IMR-90 (cell line): ENCODE data around the gene CDC42BPA. TPM values are rescaled to one million over a fixed set of nuclear protein-coding genes. Genes with fewer than 3 reads are reported as not detected.

Experiments used
- ATAC-seq: fragments of 200-7000 bp; cut with Tn5 transposase; 2 replicates; pipeline ENCODE4 v1.9.1; 2020; ENCODE audit warnings: low read depth, mild to moderate bottlenecking, moderate library complexity
- BruUV-seq: library from RNA; stranded (reverse); fragments of 400-500 nt; replicated peaks from 2 replicates; lab custom pipeline; 2021; lab: Mats Ljungman, UMichigan
- CTCF ChIA-PET: fragments of 300-600 bp; formaldehyde crosslinking; extraction: SDS; loops from one replicate; lab custom pipeline; 2021; ENCODE audit warnings: antibody characterized with exemption; lab: Yijun Ruan, JAX
- POLR2A ChIA-PET: fragments of 300-600 bp; sonication (Branson Sonifier 250); formaldehyde crosslinking; loops from one replicate; lab custom pipeline; 2022; ENCODE audit warnings: antibody characterized with exemption; ENCODE audit not compliant: unreplicated experiment; lab: Charles Lee
- DNase-seq: peaks from one replicate; pipeline ENCODE4 v3.0.0; 2013
- H2AFZ ChIP-seq: replicated peaks from 2 replicates; pipeline ENCODE3; 2013; ENCODE audit warnings: low read length, mild to moderate bottlenecking; ENCODE audit not compliant: poor library complexity
- H2AK5ac ChIP-seq: 2 replicates; pipeline ENCODE4 v1.6.1; 2013; ENCODE audit warnings: low read depth, low read length, inconsistent platforms
- H2AK9ac ChIP-seq: replicated peaks from 2 replicates; pipeline ENCODE3; 2013; ENCODE audit warnings: mild to moderate bottlenecking, low read depth, low read length, moderate library complexity; ENCODE audit not compliant: poor library complexity
- H2BK120ac ChIP-seq: 2 replicates; pipeline ENCODE4 v1.6.1; 2013; ENCODE audit warnings: low read depth, low read length, inconsistent platforms
- H2BK15ac ChIP-seq: 3 replicates; pipeline ENCODE4 v1.6.1; 2013; ENCODE audit warnings: low read depth, low read length, inconsistent platforms
- H2BK20ac ChIP-seq: 2 replicates; pipeline ENCODE4 v1.6.1; 2013; ENCODE audit warnings: low read depth, mild to moderate bottlenecking, inconsistent platforms, low read length, moderate library complexity
- H2BK5ac ChIP-seq: 2 replicates; pipeline ENCODE4 v1.6.1; 2013; ENCODE audit warnings: mild to moderate bottlenecking, low read depth, low read length, inconsistent platforms; ENCODE audit not compliant: poor library complexity, severe bottlenecking
- H3K14ac ChIP-seq: replicated peaks from 2 replicates; pipeline ENCODE4 v1.6.1; 2013; ENCODE audit warnings: low read depth, low read length, inconsistent platforms
- H3K18ac ChIP-seq: 2 replicates; pipeline ENCODE4 v1.6.1; 2013; ENCODE audit warnings: low read depth, low read length, control low read depth
- H3K23ac ChIP-seq: 2 replicates; pipeline ENCODE4 v1.6.1; 2013; ENCODE audit warnings: low read depth, low read length, inconsistent platforms
- H3K27ac ChIP-seq: 2 replicates; pipeline ENCODE4 v1.5.1; 2013; ENCODE audit warnings: mild to moderate bottlenecking, control low read depth, low read length; ENCODE audit not compliant: insufficient read depth
- H3K27me3 ChIP-seq: 2 replicates; pipeline ENCODE4 v1.6.1; 2013; ENCODE audit warnings: low read length; ENCODE audit not compliant: control insufficient read depth, insufficient read depth
- H3K36me3 ChIP-seq: 2 replicates; pipeline ENCODE4 v1.6.1; 2013; ENCODE audit warnings: low read length, mixed read lengths; ENCODE audit not compliant: control insufficient read depth, insufficient read depth
- H3K4ac ChIP-seq: 2 replicates; pipeline ENCODE4 v1.6.1; 2013; ENCODE audit warnings: low read depth, low read length, inconsistent platforms
- H3K4me1 ChIP-seq: 2 replicates; pipeline ENCODE4 v1.6.1; 2013; ENCODE audit warnings: low read length, mixed read lengths; ENCODE audit not compliant: control insufficient read depth, insufficient read depth
- H3K4me2 ChIP-seq: 2 replicates; pipeline ENCODE4 v1.6.1; 2013; ENCODE audit warnings: low read depth, mild to moderate bottlenecking, control low read depth, low read length, moderate library complexity
- H3K4me3 ChIP-seq: 2 replicates; pipeline ENCODE4 v1.5.1; 2013; ENCODE audit warnings: low read depth, mild to moderate bottlenecking, control low read depth, low read length, moderate library complexity; ENCODE audit not compliant: insufficient read depth
- H3K56ac ChIP-seq: 2 replicates; pipeline ENCODE4 v1.6.1; 2013; ENCODE audit warnings: low read length, inconsistent platforms; ENCODE audit not compliant: insufficient read depth; ENCODE audit errors: extremely low read depth
- H3K79me1 ChIP-seq, 2 experiments: 2 replicates each; pipeline ENCODE4 v1.6.1; 2013; ENCODE audit warnings: low read length in 2 of 2, inconsistent platforms in 1 of 2, low read depth in 1 of 2
- H3K9ac ChIP-seq: 2 replicates; pipeline ENCODE4 v1.6.1; 2013; ENCODE audit warnings: low read depth, low read length, control low read depth
- H3K9me1 ChIP-seq: 2 replicates; pipeline ENCODE4 v1.6.1; 2013; ENCODE audit warnings: low read length, inconsistent platforms; ENCODE audit not compliant: insufficient read depth
- H3K9me3 ChIP-seq: 2 replicates; pipeline ENCODE4 v1.6.1; 2013; ENCODE audit warnings: low read length; ENCODE audit not compliant: control insufficient read depth, insufficient read depth
- H4K20me1 ChIP-seq: 2 replicates; pipeline ENCODE4 v1.6.1; 2013; ENCODE audit warnings: low read length, inconsistent platforms; ENCODE audit not compliant: insufficient read depth
- H4K5ac ChIP-seq: 2 replicates; pipeline ENCODE4 v1.6.1; 2013; ENCODE audit warnings: mild to moderate bottlenecking, low read depth, low read length, control low read depth
- H4K8ac ChIP-seq, 2 experiments: 2 replicates each; pipeline ENCODE4 v1.6.1; 2013; ENCODE audit warnings: low read depth in 2 of 2, low read length in 2 of 2, control low read depth in 1 of 2, inconsistent platforms in 1 of 2
- H4K91ac ChIP-seq: 2 replicates; pipeline ENCODE4 v1.6.1; 2013; ENCODE audit warnings: low read depth, low read length, inconsistent platforms; ENCODE audit not compliant: insufficient read depth
- CHD1 ChIP-seq: IDR thresholded peaks from 2 replicates; pipeline ENCODE4 v1.6.1; 2012; ENCODE audit warnings: low read depth, low read length, improper control_type of control experiment
- CTCF ChIP-seq: conservative IDR thresholded peaks from 2 replicates; pipeline ENCODE4 v1.5.1; 2012; ENCODE audit warnings: mild to moderate bottlenecking, low read depth, low read length, improper control_type of control experiment
- FOS ChIP-seq: fragments of 150-350 bp; IDR thresholded peaks from 2 replicates; pipeline ENCODE4 v1.6.1; 2016; ENCODE audit warnings: low read depth, low read length
- MAFK ChIP-seq: IDR thresholded peaks from 2 replicates; pipeline ENCODE4 v1.6.1; 2012; ENCODE audit warnings: low read depth, low read length, improper control_type of control experiment
- MAZ ChIP-seq: IDR thresholded peaks from 2 replicates; pipeline ENCODE4 v1.6.1; 2012; ENCODE audit warnings: low read depth, mild to moderate bottlenecking, low read length, improper control_type of control experiment, moderate library complexity, borderline replicate concordance
- MXI1 ChIP-seq: IDR thresholded peaks from 2 replicates; pipeline ENCODE4 v1.6.1; 2012; ENCODE audit warnings: low read depth, mild to moderate bottlenecking, low read length, moderate library complexity, borderline replicate concordance
- POLR2A ChIP-seq: IDR thresholded peaks from 2 replicates; pipeline ENCODE4 v1.6.1; 2012; ENCODE audit warnings: mild to moderate bottlenecking, low read depth, low read length
- RAD21 ChIP-seq: IDR thresholded peaks from 2 replicates; pipeline ENCODE4 v1.6.1; 2012; ENCODE audit warnings: low read length, improper control_type of control experiment
- RCOR1 ChIP-seq: IDR thresholded peaks from 2 replicates; pipeline ENCODE4 v1.6.1; 2012; ENCODE audit warnings: mild to moderate bottlenecking, low read length, improper control_type of control experiment; ENCODE audit not compliant: insufficient replicate concordance
- RFX5 ChIP-seq: IDR thresholded peaks from 2 replicates; pipeline ENCODE4 v1.8.0; 2012; ENCODE audit warnings: low read depth, mild to moderate bottlenecking, low read length, moderate library complexity
- WGBS, 2 experiments: methylation state at CpG; one replicate each; pipeline versions ENCODE4 v1.1.5 to v1.1.7; 2013; ENCODE audit warnings: missing lambda C conversion rate in 2 of 2; ENCODE audit not compliant: insufficient read length in 1 of 2; ENCODE audit errors: extremely low coverage in 2 of 2; 5-methylcytosine and 5-hydroxymethylcytosine counted together
- dilution Hi-C: fragments of 300-500 bp; cut with HindIII; formaldehyde crosslinking; loops from one replicate; pipeline ENCODE4 v1.14.3; 2018; ENCODE audit warnings: low sequenced_read_pairs; ENCODE audit not compliant: unreplicated experiment
- in situ Hi-C: fragments of 300-500 bp; cut with MboI; formaldehyde crosslinking; loops from 3 replicates; pipeline ENCODE4 v1.14.3; 2019; ENCODE audit warnings: low sequenced_read_pairs, inconsistent platforms, mixed read lengths
- intact Hi-C: fragments of 100-400 bp; cut with micrococcal nuclease; formaldehyde crosslinking; loops from 2 replicates; pipeline ENCODE4 v1.10.0; 2022
- polyA plus RNA-seq, 3 experiments: library from polyadenylated mRNA; depleted of rRNA; stranded (reverse); fragments of >200 nt; gene quantifications; 2 replicates each; pipeline ENCODE4 v1.2.3, GENCODE V29; 2012; ENCODE audit warnings: low replicate concordance in 1 of 3
- total RNA-seq: library from RNA; depleted of rRNA; stranded (reverse); fragments of >200 nt; gene quantifications from 2 replicates; pipeline ENCODE4 v1.2.3, GENCODE V29; 2012

Gene CDC42BPA
- total and polyA plus RNA-seq, 2 of the 4 experiments (the other 2 are of a cell fraction) = 9.4 to 27.8 TPM

- H3K23ac ChIP-seq = no peak overlapping the region
- no peak overlapping the region for H4K5ac ChIP-seq
- H3K4me3 ChIP-seq = no peak overlapping the region
- H2AFZ ChIP-seq = no peak overlapping the region
- H3K27me3 ChIP-seq = no peaks in the 10 kb centered on the region
- TF ChIP-seq RCOR1 = no peak
- TF ChIP-seq MXI1 = no peak
- TF ChIP-seq CHD1 = no peak
- TF ChIP-seq POLR2A = no peak
- TF ChIP-seq CTCF = no peak
- TF ChIP-seq MAFK = no peak
- no peak for TF ChIP-seq MAZ
- TF ChIP-seq RFX5 = no peak
- TF ChIP-seq FOS = no peak
- no peak for TF ChIP-seq RAD21
- DNase-seq (no peak), ATAC-seq (no peak)
- H3K9me1 ChIP-seq = no peaks in the 10 kb centered on the region; the same call in 1 of the 2 replicates
- no TSS peak for BruUV-seq
- H3K9me3 ChIP-seq = no peaks in the 10 kb centered on the region
- H2BK120ac ChIP-seq = no peak overlapping the region
- H2AK5ac ChIP-seq = no peak overlapping the region
- in situ Hi-C loops (no loop called here), intact Hi-C loops (no loop called here), dilution Hi-C loops (no loop called here)
- no peak overlapping the region for H2BK15ac ChIP-seq
- no peak overlapping the region for H2AK9ac ChIP-seq
- H3K36me3 ChIP-seq = no peaks in the 10 kb centered on the region
- CTCF ChIA-PET = interaction anchor here (0.6 kb wide), 1 partner anchor 357 kb away, joined by 3 read pairs; no protein-coding TSS in a partner anchor
- H3K4ac ChIP-seq = no peak overlapping the region
- H3K79me1 ChIP-seq = no peaks in the 10 kb centered on the region; a peak in 1 of 4 replicates
- H2BK5ac ChIP-seq = no peak overlapping the region
- H4K91ac ChIP-seq = no peak overlapping the region
- no peak overlapping the region for H3K18ac ChIP-seq
- WGBS, 2 experiments = 33% methylated on average over 1 of the region's 2 CpGs; no CpG with 5 or more reads in 1 of the 2 experiments
- no peak overlapping the region for H3K27ac ChIP-seq
- POLR2A ChIA-PET = no interaction called here
- H2BK20ac ChIP-seq = no peak overlapping the region
- no peak overlapping the region for H3K56ac ChIP-seq
- H4K20me1 ChIP-seq = no peaks in the 10 kb centered on the region
- H3K4me2 ChIP-seq = no peak overlapping the region
- H3K9ac ChIP-seq = no peak overlapping the region
- H3K4me1 ChIP-seq = peaks cover 3% of the 10 kb centered on the region; the same call in 1 of the 2 replicates
- no peak overlapping the region for H4K8ac ChIP-seq
- H3K14ac ChIP-seq = no peak overlapping the region
Observed at GRCh38 chr1:226943927-226944326, 374.4 kb downstream of the CDC42BPA start.
